H9 (cell line): ENCODE data around the gene ABCC4. TPM values are rescaled to one million over a fixed set of nuclear protein-coding genes. Genes with fewer than 3 reads are reported as not detected.

Experiments used
- DNase-seq: peaks from one replicate; pipeline ENCODE4 v3.0.0-alpha.2; 2017
- H2AFZ ChIP-seq: one replicate; pipeline ENCODE4 v1.6.1; 2013; ENCODE audit warnings: mild to moderate bottlenecking, low read length, control low read depth, moderate library complexity
- H2AK5ac ChIP-seq: 2 replicates; pipeline ENCODE4 v1.6.1; 2013; ENCODE audit warnings: low read length, control low read depth, mixed read lengths; ENCODE audit not compliant: insufficient read length
- H2BK120ac ChIP-seq: one replicate; pipeline ENCODE4 v1.6.1; 2013; ENCODE audit warnings: low read depth, mild to moderate bottlenecking, low read length, control low read depth, inconsistent platforms; ENCODE audit not compliant: poor library complexity, severe bottlenecking
- H2BK12ac ChIP-seq: 2 replicates; pipeline ENCODE4 v1.6.1; 2013; ENCODE audit warnings: low read length, control low read depth, mixed read lengths, low read depth; ENCODE audit not compliant: insufficient read length
- H2BK15ac ChIP-seq: 2 replicates; pipeline ENCODE4 v1.6.1; 2013; ENCODE audit warnings: low read depth, low read length, control low read depth
- H2BK20ac ChIP-seq: one replicate; pipeline ENCODE4 v1.6.1; 2013; ENCODE audit warnings: low read depth, mild to moderate bottlenecking, low read length, control low read depth, inconsistent platforms; ENCODE audit not compliant: poor library complexity, severe bottlenecking
- H2BK5ac ChIP-seq: 2 replicates; pipeline ENCODE4 v1.6.1; 2013; ENCODE audit warnings: low read length, control low read depth, mixed read lengths; ENCODE audit not compliant: insufficient read length
- H3K14ac ChIP-seq: 2 replicates; pipeline ENCODE4 v1.6.1; 2013; ENCODE audit warnings: low read length, control low read depth; ENCODE audit not compliant: insufficient read depth
- H3K18ac ChIP-seq: 2 replicates; pipeline ENCODE4 v1.6.1; 2013; ENCODE audit warnings: low read depth, mild to moderate bottlenecking, mixed read lengths, low read length, control low read depth; ENCODE audit not compliant: insufficient read length
- H3K23ac ChIP-seq: 2 replicates; pipeline ENCODE4 v1.6.1; 2013; ENCODE audit warnings: low read length, control low read depth, mixed read lengths, low read depth; ENCODE audit not compliant: insufficient read length
- H3K23me2 ChIP-seq: 2 replicates; pipeline ENCODE4 v1.6.1; 2013; ENCODE audit warnings: low read depth, mild to moderate bottlenecking, mixed read lengths, low read length, control low read depth; ENCODE audit not compliant: insufficient read length, poor library complexity, severe bottlenecking
- H3K27ac ChIP-seq: 2 replicates; pipeline ENCODE4 v1.5.1; 2013; ENCODE audit warnings: low read length, control low read depth, mixed read lengths, low read depth; ENCODE audit not compliant: insufficient read length
- H3K27me3 ChIP-seq: 2 replicates; pipeline ENCODE4 v1.6.1; 2013; ENCODE audit warnings: low read length, control low read depth, inconsistent platforms; ENCODE audit not compliant: insufficient read depth
- H3K4ac ChIP-seq: 2 replicates; pipeline ENCODE4 v1.6.1; 2013; ENCODE audit warnings: low read depth, mild to moderate bottlenecking, control low read depth, inconsistent platforms, low read length, moderate library complexity
- H3K4me1 ChIP-seq: 2 replicates; pipeline ENCODE4 v1.6.1; 2013; ENCODE audit warnings: low read length, control low read depth, inconsistent platforms; ENCODE audit not compliant: insufficient read depth
- H3K4me2 ChIP-seq: 2 replicates; pipeline ENCODE4 v1.6.1; 2013; ENCODE audit warnings: low read length, control low read depth, mixed read lengths; ENCODE audit not compliant: insufficient read length, insufficient read depth
- H3K56ac ChIP-seq: 2 replicates; pipeline ENCODE4 v1.6.1; 2013; ENCODE audit warnings: low read depth, mild to moderate bottlenecking, mixed read lengths, low read length, control low read depth; ENCODE audit not compliant: insufficient read length
- H3K79me1 ChIP-seq: 2 replicates; pipeline ENCODE4 v1.6.1; 2013; ENCODE audit warnings: low read depth, mild to moderate bottlenecking, moderate library complexity, low read length, control low read depth, inconsistent platforms; ENCODE audit not compliant: insufficient read depth, poor library complexity, severe bottlenecking
- H3K79me2 ChIP-seq: 2 replicates; pipeline ENCODE4 v1.6.1; 2013; ENCODE audit warnings: low read length, control low read depth, inconsistent platforms; ENCODE audit not compliant: insufficient read depth
- H3K9ac ChIP-seq: 2 replicates; pipeline ENCODE4 v1.6.1; 2013; ENCODE audit warnings: low read length, control low read depth, mixed read lengths; ENCODE audit not compliant: insufficient read length; ENCODE audit errors: extremely low read depth
- H3K9me3 ChIP-seq: one replicate; pipeline ENCODE4 v1.6.1; 2013; ENCODE audit warnings: low read depth, low read length, inconsistent platforms; ENCODE audit not compliant: control insufficient read depth
- H3T11ph ChIP-seq: one replicate; pipeline ENCODE4 v1.6.1; 2013; ENCODE audit warnings: mild to moderate bottlenecking, low read length, control low read depth, inconsistent platforms
- H4K20me1 ChIP-seq: one replicate; pipeline ENCODE4 v1.6.1; 2013; ENCODE audit not compliant: control insufficient read depth, insufficient read length, insufficient read depth
- H4K5ac ChIP-seq: 2 replicates; pipeline ENCODE4 v1.6.1; 2013; ENCODE audit warnings: low read depth, mild to moderate bottlenecking, mixed read lengths, low read length, control low read depth; ENCODE audit not compliant: insufficient read length
- H4K8ac ChIP-seq: replicated peaks from 2 replicates; pipeline ENCODE4 v1.6.1; 2013; ENCODE audit warnings: low read length, control low read depth, mixed read lengths, low read depth; ENCODE audit not compliant: insufficient read length
- H4K91ac ChIP-seq: 2 replicates; pipeline ENCODE4 v1.6.1; 2013; ENCODE audit warnings: low read depth, mild to moderate bottlenecking, moderate library complexity, mixed read lengths, low read length, control low read depth; ENCODE audit not compliant: insufficient read length
- H3K27ac Mint-ChIP-seq, 3 experiments: 2 replicates in 2 of 3; 3 replicates in 1 of 3; pipeline ENCODE4 v1.8.0; 2020 to 2021; ENCODE audit warnings: mixed read lengths in 3 of 3, mild to moderate bottlenecking in 1 of 3, moderate library complexity in 1 of 3
- H3K27me3 Mint-ChIP-seq: 2 replicates; pipeline ENCODE4 v1.8.0; 2021; ENCODE audit warnings: low read depth, mild to moderate bottlenecking, moderate library complexity, mixed read lengths
- H3K36me3 Mint-ChIP-seq, 3 experiments: 2 replicates in 2 of 3; 3 replicates in 1 of 3; pipeline ENCODE4 v1.8.0; 2020 to 2021; ENCODE audit warnings: low read depth in 3 of 3, mixed read lengths in 3 of 3; ENCODE audit not compliant: insufficient read depth in 1 of 3
- H3K4me1 Mint-ChIP-seq, 2 experiments: 2 replicates each; pipeline ENCODE4 v1.8.0; 2020; ENCODE audit warnings: mixed read lengths in 2 of 2
- H3K4me3 Mint-ChIP-seq, 2 experiments: 2 replicates in 1 of 2; 3 replicates in 1 of 2; pipeline ENCODE4 v1.8.0; 2020 to 2021; ENCODE audit warnings: mild to moderate bottlenecking in 2 of 2, mixed read lengths in 2 of 2, moderate library complexity in 1 of 2
- H3K9me3 Mint-ChIP-seq, 2 experiments: 2 replicates in 1 of 2; 3 replicates in 1 of 2; pipeline ENCODE4 v1.8.0; 2020; ENCODE audit warnings: mild to moderate bottlenecking in 2 of 2, mixed read lengths in 2 of 2, moderate library complexity in 1 of 2
- CTCF ChIP-seq: fragments of 200-600 bp; sonication (generic); conservative IDR thresholded peaks from 3 replicates; pipeline ENCODE4 v1.8.0; 2021; ENCODE audit warnings: antibody characterized with exemption, mild to moderate bottlenecking
- WGBS: extraction: QIAGEN DNeasy Blood & Tissue Kit; methylation state at CpG from one replicate; pipeline ENCODE4 v1.1.7; 2013; ENCODE audit warnings: missing lambda C conversion rate, low lambda C conversion rate, mixed read lengths; ENCODE audit not compliant: insufficient read length; ENCODE audit errors: extremely low coverage; 5-methylcytosine and 5-hydroxymethylcytosine counted together
- total RNA-seq: library from RNA; stranded (reverse); gene quantifications from 2 replicates; pipeline ENCODE4 v1.2.1, GENCODE V29; 2021

Gene ABCC4
- total RNA-seq, 1 experiment from 2014 or later, result 5.9 TPM

- H4K5ac ChIP-seq, result no peak overlapping the region
- DNase-seq, result no peak
- H2BK15ac ChIP-seq, result no peak overlapping the region
- no peaks in the 10 kb centered on the region for H4K20me1 ChIP-seq
- no peak overlapping the region for H2BK12ac ChIP-seq
- H4K8ac ChIP-seq, result no peak overlapping the region
- no CpG with 5 or more reads among the region's 2 CpGs for WGBS
- H2BK120ac ChIP-seq, result no peak overlapping the region
- H3K14ac ChIP-seq, result no peak overlapping the region
- Mint-ChIP-seq H3K27me3 (no peaks in the 10 kb centered on the region), H3K4me1 (peaks cover 10 to 18% of the 10 kb centered on the region in 2 experiments), H3K27ac (no peak overlapping the region), H3K9me3 (peaks cover 7 to 12% of the 10 kb centered on the region in 2 experiments), H3K36me3 (peaks cover 3 to 22% (median 9%) of the 10 kb centered on the region in 3 experiments), H3K4me3 (no peak overlapping the region)
- H4K91ac ChIP-seq, result no peak overlapping the region
- H3K9me3 ChIP-seq, result no peaks in the 10 kb centered on the region
- no peaks in the 10 kb centered on the region for H3K4me1 ChIP-seq
- no peaks in the 10 kb centered on the region for H3K23me2 ChIP-seq
- no peak overlapping the region for H3K18ac ChIP-seq
- H3K27ac ChIP-seq, result no peak overlapping the region
- H3K79me2 ChIP-seq, result no peaks in the 10 kb centered on the region
- no peak overlapping the region for H3K4me2 ChIP-seq
- H3K27me3 ChIP-seq, result no peaks in the 10 kb centered on the region
- H2AFZ ChIP-seq, result no peak overlapping the region
- no peak overlapping the region for H3K9ac ChIP-seq
- no peak overlapping the region for H2AK5ac ChIP-seq
- no peak for TF ChIP-seq CTCF
- no peak overlapping the region for H3K23ac ChIP-seq
- H3K56ac ChIP-seq, result no peak overlapping the region
- no peak overlapping the region for H2BK20ac ChIP-seq
- H3K4ac ChIP-seq, result no peak overlapping the region
- no peaks in the 10 kb centered on the region for H3K79me1 ChIP-seq
- H2BK5ac ChIP-seq, result no peak overlapping the region
- H3T11ph ChIP-seq, result no peak overlapping the region
Observed at GRCh38 chr13:95098916-95099315, 202.3 kb downstream of the ABCC4 start.
